CD14-positive monocyte (primary cell): Measurements from ENCODE around the gene KLHL3. TPM values are rescaled to one million over a fixed set of nuclear protein-coding genes. Genes with fewer than 3 reads are reported as not detected.
A peak's percentile ranks its signal among the peaks of the same experiment; 100 is the strongest.

Experiments
- DNase-seq, 3 donors: peaks; one replicate each; pipeline ENCODE4 v3.0.0-alpha.2; 2011 to 2022
- H2AFZ ChIP-seq: 2 replicates; pipeline ENCODE4 v1.6.0; 2012; ENCODE audit warnings: mild to moderate bottlenecking, low read depth, low read length, inconsistent platforms; ENCODE audit not compliant: insufficient read depth, poor library complexity, severe bottlenecking
- H3K27ac ChIP-seq, 2 donors: 1 replicate in 1 of 2; 2 replicates in 1 of 2; pipeline ENCODE4 v1.5.1; 2012 to 2013; ENCODE audit warnings: low read length in 2 of 2, control low read depth in 1 of 2, inconsistent platforms in 1 of 2, low read depth in 1 of 2, mild to moderate bottlenecking in 1 of 2
- H3K27me3 ChIP-seq, 2 donors: one replicate each; pipeline versions ENCODE4 v1.6.0 to v1.6.1; 2011 to 2013; ENCODE audit warnings: low read length in 2 of 2; ENCODE audit not compliant: control insufficient read depth in 2 of 2, insufficient read depth in 2 of 2
- H3K36me3 ChIP-seq, 2 donors: replicated peaks in 1 of 2; 1 replicate in 1 of 2; 2 replicates in 1 of 2; pipeline versions ENCODE4 v1.5.1 to v1.6.1; 2012 to 2013; ENCODE audit warnings: low read length in 2 of 2, control low read depth in 1 of 2, inconsistent platforms in 1 of 2, mild to moderate bottlenecking in 1 of 2; ENCODE audit not compliant: insufficient read depth in 2 of 2, control insufficient read depth in 1 of 2
- H3K4me1 ChIP-seq, 2 donors: 1 replicate in 1 of 2; 2 replicates in 1 of 2; pipeline versions ENCODE4 v1.5.1 to v1.6.1; 2012 to 2013; ENCODE audit warnings: low read length in 2 of 2, control low read depth in 1 of 2, inconsistent platforms in 1 of 2, mild to moderate bottlenecking in 1 of 2, moderate library complexity in 1 of 2; ENCODE audit not compliant: insufficient read depth in 2 of 2, control insufficient read depth in 1 of 2
- H3K4me2 ChIP-seq: replicated peaks from 2 replicates; pipeline ENCODE3; 2012; ENCODE audit warnings: low read length, moderate library complexity, mild to moderate bottlenecking; ENCODE audit not compliant: poor library complexity, severe bottlenecking; ENCODE audit errors: extremely low read depth
- H3K4me3 ChIP-seq, 3 experiments: fragments of 200-600 bp in 1 of 3; sonication (generic) in 1 of 3; replicated peaks in 1 of 3; 1 replicate in 2 of 3; 2 replicates in 1 of 3; pipeline ENCODE4 v1.5.1; 2011 to 2013; ENCODE audit warnings: low read length in 3 of 3, mild to moderate bottlenecking in 3 of 3, control low read depth in 2 of 3, low read depth in 2 of 3, inconsistent platforms in 1 of 3, moderate library complexity in 1 of 3
- H3K79me2 ChIP-seq: 2 replicates; pipeline ENCODE4 v1.6.0; 2012; ENCODE audit warnings: mild to moderate bottlenecking, control low read depth, inconsistent platforms, low read length, moderate library complexity; ENCODE audit not compliant: insufficient read depth
- H3K9ac ChIP-seq: 2 replicates; pipeline ENCODE4 v1.6.0; 2017; ENCODE audit warnings: low read length, mild to moderate bottlenecking; ENCODE audit not compliant: insufficient read depth, poor library complexity, severe bottlenecking
- H3K9me3 ChIP-seq, 2 donors: replicated peaks in 1 of 2; 1 replicate in 1 of 2; 2 replicates in 1 of 2; pipeline versions ENCODE4 v1.5.1 to v1.6.1; 2012 to 2013; ENCODE audit warnings: low read length in 2 of 2, control low read depth in 1 of 2; ENCODE audit not compliant: control insufficient read depth in 1 of 2, insufficient read depth in 1 of 2
- H4K20me1 ChIP-seq: 2 replicates; pipeline ENCODE4 v1.6.0; 2012; ENCODE audit warnings: mild to moderate bottlenecking, low read length, control low read depth, moderate library complexity; ENCODE audit not compliant: insufficient read depth
- H3K27ac Mint-ChIP-seq, 7 donors: one replicate each; pipeline ENCODE4 v1.8.0; 2020; ENCODE audit warnings: mild to moderate bottlenecking in 7 of 7, mixed read lengths in 7 of 7, moderate library complexity in 6 of 7, inconsistent platforms in 2 of 7
- H3K27me3 Mint-ChIP-seq, 3 donors: one replicate each; pipeline ENCODE4 v1.8.0; 2021 to 2022; ENCODE audit warnings: low read depth in 3 of 3, mild to moderate bottlenecking in 3 of 3, mixed read lengths in 3 of 3, moderate library complexity in 3 of 3, inconsistent platforms in 1 of 3
- H3K36me3 Mint-ChIP-seq, 2 donors: one replicate each; pipeline ENCODE4 v1.8.0; 2020; ENCODE audit warnings: mixed read lengths in 2 of 2, inconsistent platforms in 1 of 2, mild to moderate bottlenecking in 1 of 2
- H3K4me1 Mint-ChIP-seq: one replicate; pipeline ENCODE4 v1.8.0; 2020; ENCODE audit warnings: mild to moderate bottlenecking, mixed read lengths
- H3K4me3 Mint-ChIP-seq, 2 donors: one replicate each; pipeline ENCODE4 v1.8.0; 2020; ENCODE audit warnings: mild to moderate bottlenecking in 2 of 2, mixed read lengths in 2 of 2, moderate library complexity in 1 of 2
- H3K9me3 Mint-ChIP-seq, 7 donors: one replicate each; pipeline ENCODE4 v1.8.0; 2020 to 2022; ENCODE audit warnings: mixed read lengths in 7 of 7, mild to moderate bottlenecking in 6 of 7, moderate library complexity in 6 of 7, inconsistent platforms in 2 of 7
- CTCF ChIP-seq: fragments of 200-600 bp; IDR thresholded peaks from one replicate; pipeline ENCODE4 v1.8.0; 2022; ENCODE audit warnings: antibody characterized with exemption, mild to moderate bottlenecking
- WGBS: methylation state at CpG from one replicate; pipeline ENCODE4 v1.1.5; 2013; ENCODE audit warnings: missing lambda C conversion rate; ENCODE audit not compliant: insufficient coverage; 5-methylcytosine and 5-hydroxymethylcytosine counted together
- intact Hi-C, 2 donors: fragments of 100-400 bp; cut with micrococcal nuclease; formaldehyde crosslinking; loops; one replicate each; pipeline versions ENCODE4 v1.15.0 to v1.15.1; 2023
- polyA minus RNA-seq: library from RNA; depleted of rRNA, polyadenylated mRNA; stranded (reverse); fragments of >200 nt; gene quantifications from 2 replicates; pipeline ENCODE4 v1.2.3, GENCODE V29; 2012
- polyA plus RNA-seq, 3 donors: library from polyadenylated mRNA; depleted of rRNA in 1 of 3; unstranded in 2 of 3; stranded (reverse) in 1 of 3; fragments of 300-500 nt in 2 of 3; fragments of >200 nt in 1 of 3; fragmentation: Illumina TruSeq in 2 of 3; gene quantifications; 1 replicate in 2 of 3; 2 replicates in 1 of 3; pipeline ENCODE4 v1.2.3, GENCODE V29; 2012 to 2021
- total RNA-seq, 12 experiments: library from RNA in 1 of 12; stranded (reverse) in 1 of 12; fragments of 120-200 nt in 1 of 12; gene quantifications; one replicate each; pipeline ENCODE4 v1.2.4 and lab custom pipeline; 2013 to 2026; ENCODE audit warnings: mixed read lengths in 6 of 12, inconsistent platforms in 1 of 12

KLHL3 gene, protein sequence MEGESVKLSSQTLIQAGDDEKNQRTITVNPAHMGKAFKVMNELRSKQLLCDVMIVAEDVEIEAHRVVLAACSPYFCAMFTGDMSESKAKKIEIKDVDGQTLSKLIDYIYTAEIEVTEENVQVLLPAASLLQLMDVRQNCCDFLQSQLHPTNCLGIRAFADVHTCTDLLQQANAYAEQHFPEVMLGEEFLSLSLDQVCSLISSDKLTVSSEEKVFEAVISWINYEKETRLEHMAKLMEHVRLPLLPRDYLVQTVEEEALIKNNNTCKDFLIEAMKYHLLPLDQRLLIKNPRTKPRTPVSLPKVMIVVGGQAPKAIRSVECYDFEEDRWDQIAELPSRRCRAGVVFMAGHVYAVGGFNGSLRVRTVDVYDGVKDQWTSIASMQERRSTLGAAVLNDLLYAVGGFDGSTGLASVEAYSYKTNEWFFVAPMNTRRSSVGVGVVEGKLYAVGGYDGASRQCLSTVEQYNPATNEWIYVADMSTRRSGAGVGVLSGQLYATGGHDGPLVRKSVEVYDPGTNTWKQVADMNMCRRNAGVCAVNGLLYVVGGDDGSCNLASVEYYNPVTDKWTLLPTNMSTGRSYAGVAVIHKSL
- total RNA-seq (2013) = 0.69 TPM
- under 1 TPM in 1 of 3 donors, not detected in 2; 0.71 TPM for polyA plus RNA-seq
- polyA minus RNA-seq = 0.69 and 0.96 TPM in 2 replicates
- total RNA-seq (lab: John Stamatoyannopoulos, UW) = 1.0 to 6.3 (median 2.5) reads per million in 11 experiments

DNA sequence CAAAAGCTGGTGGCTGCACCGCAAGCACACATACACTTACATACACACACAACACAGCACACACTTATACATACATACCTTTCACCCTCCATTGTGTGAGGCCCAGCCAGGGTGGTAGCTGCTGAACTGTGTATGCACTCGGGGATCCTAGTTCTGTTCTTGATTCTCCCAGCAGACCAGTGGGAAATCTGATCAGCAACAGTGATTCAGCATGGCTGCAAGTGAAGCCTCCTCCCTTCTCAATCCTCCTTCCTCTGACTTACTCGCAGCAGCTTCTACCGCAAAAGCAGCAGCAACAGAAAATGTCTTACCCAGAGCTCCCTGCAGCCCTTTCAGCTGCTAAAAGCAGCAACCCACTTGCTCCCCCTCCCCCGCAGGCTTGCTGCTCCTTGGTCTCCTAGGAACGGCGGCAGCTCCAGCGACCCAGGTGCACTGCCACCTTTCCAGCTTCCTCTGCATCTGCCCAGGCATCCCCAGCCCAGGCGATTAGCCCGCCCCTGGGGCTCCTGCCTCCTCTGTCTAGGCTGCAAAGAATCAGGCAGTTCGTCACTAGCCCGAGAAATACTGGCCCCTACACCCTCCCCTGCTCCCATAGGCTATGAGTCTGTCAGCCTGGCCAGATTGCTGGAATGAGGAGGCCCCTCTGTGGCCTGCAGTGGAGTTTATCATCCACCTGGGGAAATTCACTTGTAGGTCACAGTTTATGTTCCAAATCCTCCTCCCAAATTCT is at the start of gene KLHL3:
TSS of gene KLHL3 (minus strand) at position 535 of the 730 bp plus-strand sequence. CDS start at position 92, 443 bp downstream.
- Histone ChIP-seq H3K36me3 (no peaks in the 10 kb centered on the region), H3K9ac (peak within 1 kb of the TSS; percentile 27), H3K79me2 (no peaks in the 10 kb centered on the region), H4K20me1 (no peaks in the 10 kb centered on the region), H3K27me3 (peaks cover 0 to 2% of the 10 kb centered on the region in 2 donors), H3K4me3 (peak within 1 kb of the TSS; percentile 17 to 69 (median 24)), H3K4me2 (peak within 1 kb of the TSS; percentile 80), H3K9me3 (no peaks in the 10 kb centered on the region), H2AFZ (peak within 1 kb of the TSS; percentile 82), H3K27ac (no peak within 1 kb of the TSS), H3K4me1 (peaks cover 16 to 25% of the 10 kb centered on the region in 2 donors)
- no peak for TF ChIP-seq CTCF
- Mint-ChIP-seq H3K4me1 (peaks cover 3% of the 10 kb centered on the region), H3K36me3 (no peaks in the 10 kb centered on the region), H3K9me3 (peaks cover 0 to 9% (median 2%) of the 10 kb centered on the region in 7 donors), H3K27me3 (peaks cover 0 to 10% (median 4%) of the 10 kb centered on the region in 3 donors), H3K27ac (no peak within 1 kb of the TSS), H3K4me3 (no peak within 1 kb of the TSS)
- intact Hi-C loops = no loop called here
- peak in 2 of 3 donors; percentile 24 to 31 for DNase-seq
- WGBS = 2% methylated on average over 10 of the region's 12 CpGs

- H3K4me1 Mint-ChIP-seq = no peaks in the 10 kb centered on the region
- peaks cover 0 to 2% (median 0%) of the 10 kb centered on the region in 7 donors for H3K9me3 Mint-ChIP-seq
- H4K20me1 ChIP-seq = no peaks in the 10 kb centered on the region
- no peaks in the 10 kb centered on the region for H3K79me2 ChIP-seq
- no peaks in the 10 kb centered on the region for H3K27me3 ChIP-seq
- intact Hi-C loops = no loop called here
- no peaks in the 10 kb centered on the region for H3K36me3 Mint-ChIP-seq
- no peak overlapping the region for H3K4me3 Mint-ChIP-seq
- H3K9me3 ChIP-seq = no peaks in the 10 kb centered on the region
- TF ChIP-seq CTCF = no peak
- H3K27ac Mint-ChIP-seq = no peak overlapping the region
- no peak overlapping the region for H3K27ac ChIP-seq
- H3K36me3 ChIP-seq = no peaks in the 10 kb centered on the region
- 83% methylated on average over 3 of the region's 4 CpGs for WGBS
- H3K4me2 ChIP-seq = no peak overlapping the region
- no peak overlapping the region for H2AFZ ChIP-seq
- no peak overlapping the region for H3K9ac ChIP-seq
- peaks cover 0 to 2% (median 2%) of the 10 kb centered on the region in 3 donors for H3K27me3 Mint-ChIP-seq
- no peaks in the 10 kb centered on the region for H3K4me1 ChIP-seq
- DNase-seq = no peak
- no peak overlapping the region for H3K4me3 ChIP-seq
Measured at GRCh38 chr5:137782984-137783536, 47.2 kb upstream of the KLHL3 start.
